HepG2 (cell line): Measurements from ENCODE around the gene ALOX5AP. TPM values are rescaled to one million over a fixed set of nuclear protein-coding genes. Genes with fewer than 3 reads are reported as not detected.

Experiments used
- ATAC-seq: fragments of 200-7000 bp; cut with Tn5 transposase; 3 replicates; pipeline ENCODE4 v1.9.1; 2020; ENCODE audit warnings: mild to moderate bottlenecking, moderate library complexity
- BruUV-seq: library from RNA; stranded (reverse); fragments of 400-500 nt; replicated peaks from 2 replicates; lab custom pipeline; 2021; lab: Mats Ljungman, UMichigan
- CTCF ChIA-PET: fragments of 300-600 bp; formaldehyde crosslinking; extraction: SDS; loops from one replicate; lab custom pipeline; 2021; ENCODE audit warnings: low total read pairs, inconsistent platforms, low intra/inter-chr PET ratio; lab: Yijun Ruan, JAX
- POLR2A ChIA-PET: fragments of 350-600 bp; sonication (Branson Sonifier 250); formaldehyde crosslinking; loops from one replicate; lab custom pipeline; 2020; ENCODE audit warnings: antibody characterized with exemption, inconsistent platforms; lab: Yijun Ruan, JAX
- DNase-seq: peaks from one replicate; pipeline ENCODE4 v3.0.0-alpha.2; 2015; ENCODE audit warnings: low spot score
- FAIRE-seq: peaks from 3 replicates; lab custom pipeline; 2011; peaks lifted over from hg19 to GRCh38; lab: Jason Lieb, UNC
- H2AFZ ChIP-seq: one replicate; pipeline ENCODE4 v1.6.1; 2011; ENCODE audit warnings: low read length, inconsistent platforms
- H3K27ac ChIP-seq: fragments of 300-600 bp; 3 replicates; pipeline ENCODE4 v1.8.0; 2011; ENCODE audit warnings: mixed run types, mild to moderate bottlenecking, mixed read lengths, low read length, inconsistent platforms; ENCODE audit not compliant: insufficient read depth; ENCODE audit errors: extremely low read length
- H3K27me3 ChIP-seq, 2 experiments: fragments of 200-600 bp in 1 of 2; 2 replicates in 1 of 2; 3 replicates in 1 of 2; pipeline versions ENCODE4 v1.6.0 to v1.8.0; 2011; ENCODE audit warnings: low read length in 2 of 2, mild to moderate bottlenecking in 2 of 2, moderate library complexity in 2 of 2, inconsistent platforms in 1 of 2; ENCODE audit not compliant: insufficient read depth in 2 of 2, control insufficient read depth in 1 of 2
- H3K36me3 ChIP-seq, 2 experiments: fragments of 200-600 bp in 1 of 2; replicated peaks in 1 of 2; 2 replicates in 1 of 2; 3 replicates in 1 of 2; pipeline versions ENCODE4 v1.5.1 to v1.8.0; 2011; ENCODE audit warnings: low read length in 2 of 2, inconsistent platforms in 1 of 2; ENCODE audit not compliant: insufficient read depth in 2 of 2, control insufficient read depth in 1 of 2
- H3K4me1 ChIP-seq: 2 replicates; pipeline ENCODE4 v1.5.1; 2012; ENCODE audit warnings: low read length, inconsistent platforms; ENCODE audit not compliant: insufficient read depth
- H3K4me2 ChIP-seq: 2 replicates; pipeline ENCODE4 v1.6.0; 2011; ENCODE audit warnings: low read depth, low read length, inconsistent platforms
- H3K4me3 ChIP-seq, 3 experiments: fragments of 200-600 bp in 1 of 3; sonication (generic), shearing (Covaris generic) in 1 of 3; replicated peaks in 1 of 3; 2 replicates each; pipeline ENCODE4 v1.5.1; 2011 to 2016; ENCODE audit warnings: low read length in 3 of 3, inconsistent platforms in 2 of 3, low read depth in 2 of 3, mild to moderate bottlenecking in 2 of 3, control low read depth in 1 of 3, mixed read lengths in 1 of 3; ENCODE audit not compliant: insufficient read depth in 1 of 3
- H3K79me2 ChIP-seq: one replicate; pipeline ENCODE4 v1.6.1; 2011; ENCODE audit warnings: low read length, inconsistent platforms; ENCODE audit not compliant: insufficient read depth
- H3K9ac ChIP-seq: 2 replicates; pipeline ENCODE4 v1.6.0; 2011; ENCODE audit warnings: mild to moderate bottlenecking, low read depth, low read length, inconsistent platforms; ENCODE audit not compliant: insufficient read depth
- H3K9me3 ChIP-seq: 2 replicates; pipeline ENCODE4 v1.5.1; 2012; ENCODE audit warnings: mild to moderate bottlenecking, low read length
- H4K20me1 ChIP-seq: 2 replicates; pipeline ENCODE4 v1.6.0; 2011; ENCODE audit warnings: inconsistent platforms, mild to moderate bottlenecking, low read length, moderate library complexity; ENCODE audit not compliant: insufficient read depth
- AFF4 ChIP-seq: sonication (generic); formaldehyde crosslinking; IDR thresholded peaks from 2 replicates; pipeline ENCODE4 v1.4.0; 2020; ENCODE audit warnings: missing genetic modification reagents
- ARNT ChIP-seq: fragments of 450-650 bp; IDR thresholded peaks from 2 replicates; pipeline ENCODE4 v1.6.1; 2017
- BRD4 ChIP-seq: sonication (generic); formaldehyde crosslinking; IDR thresholded peaks from 2 replicates; pipeline ENCODE4 v1.4.0; 2020; ENCODE audit warnings: missing genetic modification reagents
- EP300 ChIP-seq, 3 experiments: sonication (generic) in 1 of 3; formaldehyde crosslinking in 1 of 3; IDR thresholded peaks; 2 replicates each; pipeline versions ENCODE4 v1.5.1 to v1.6.1; 2011 to 2020; ENCODE audit warnings: low read depth in 2 of 3, low read length in 2 of 3, borderline replicate concordance in 1 of 3, improper control_type of control experiment in 1 of 3, mild to moderate bottlenecking in 1 of 3, missing genetic modification reagents in 1 of 3, moderate library complexity in 1 of 3
- MTF2 ChIP-seq: sonication (generic); formaldehyde crosslinking; IDR thresholded peaks from 2 replicates; pipeline ENCODE4 v1.5.0; 2020; ENCODE audit warnings: missing genetic modification reagents, borderline replicate concordance
- NCOA5 ChIP-seq: sonication (generic); formaldehyde crosslinking; IDR thresholded peaks from 2 replicates; pipeline ENCODE4 v1.4.0; 2020; ENCODE audit warnings: missing genetic modification reagents
- NFKB2 ChIP-seq: sonication (generic); formaldehyde crosslinking; IDR thresholded peaks from 2 replicates; pipeline ENCODE4 v1.4.0; 2020; ENCODE audit warnings: missing genetic modification reagents, borderline replicate concordance
- NR3C1 ChIP-seq: sonication (generic); formaldehyde crosslinking; IDR thresholded peaks from 2 replicates; pipeline ENCODE4 v1.4.0; 2020; ENCODE audit warnings: missing genetic modification reagents
- ZBTB38 ChIP-seq: sonication (generic); formaldehyde crosslinking; IDR thresholded peaks from 2 replicates; pipeline ENCODE4 v1.5.1; 2020; ENCODE audit warnings: mild to moderate bottlenecking, missing genetic modification reagents
- ZNF451 ChIP-seq: sonication (generic); formaldehyde crosslinking; IDR thresholded peaks from 2 replicates; pipeline ENCODE4 v1.5.0; 2020; ENCODE audit warnings: mild to moderate bottlenecking, missing genetic modification reagents
- ZNF468 ChIP-seq: sonication (generic); formaldehyde crosslinking; IDR thresholded peaks from 2 replicates; pipeline ENCODE4 v1.8.0; 2022; ENCODE audit warnings: mild to moderate bottlenecking, moderate library complexity, missing genetic modification reagents
- ZNF512 ChIP-seq: sonication (generic); formaldehyde crosslinking; IDR thresholded peaks from 2 replicates; pipeline ENCODE4 v1.4.0; 2020; ENCODE audit warnings: mild to moderate bottlenecking, missing genetic modification reagents
- ZSCAN31 ChIP-seq: sonication (generic); formaldehyde crosslinking; IDR thresholded peaks from 2 replicates; pipeline ENCODE4 v1.5.0; 2020; ENCODE audit warnings: low read depth, mild to moderate bottlenecking, missing genetic modification reagents
- WGBS: methylation state at CpG from one replicate; pipeline ENCODE4 v1.1.6; 2017; ENCODE audit warnings: low lambda C conversion rate; 5-methylcytosine and 5-hydroxymethylcytosine counted together
- in situ Hi-C: cut with HindIII; loops from 2 replicates; pipeline ENCODE4 v1.10.0; 2017; ENCODE audit warnings: low pct_unique_long_range_greater_than_20kb; ENCODE audit not compliant: extremely low pct_ligation_motif_present
- intact Hi-C: fragments of 100-400 bp; cut with micrococcal nuclease; formaldehyde crosslinking; loops from one replicate; pipeline ENCODE4 v1.10.0; 2022; ENCODE audit not compliant: unreplicated experiment
- polyA plus RNA-seq, 8 experiments: library from polyadenylated mRNA; depleted of rRNA in 3 of 8; stranded (reverse) in 7 of 8; unstranded in 1 of 8; fragments of >200 nt; fragmentation: Illumina TruSeq in 4 of 8; extraction: Trizol in 4 of 8; gene quantifications; 2 replicates each; pipeline versions ENCODE4 v1.2.1 to v1.2.3, GENCODE V29; 2011 to 2016; ENCODE audit warnings: low read depth in 4 of 8, missing spikeins in 1 of 8, mixed read lengths in 1 of 8; ENCODE audit not compliant: insufficient read depth in 1 of 8
- total RNA-seq, 5 experiments: library from RNA; depleted of rRNA; stranded (reverse); fragments of >200 nt; fragmentation: Illumina TruSeq; extraction: Trizol; gene quantifications; 2 replicates each; pipeline ENCODE4 v1.2.3, GENCODE V29; 2016; ENCODE audit warnings: low read depth in 1 of 5

ALOX5AP gene
- total and polyA plus RNA-seq, 2 of the 13 experiments (the other 11 are each of a cell fraction or from before 2014, with no cell fraction given) = 0.97 to 1.2 TPM

GRCh38 chr13:30719525-30719914 lies 15.8 kb upstream of the ALOX5AP start:
- Histone ChIP-seq H3K27ac (no peak overlapping the region), H3K4me3 (no peak overlapping the region), H3K9ac (no peak overlapping the region), H4K20me1 (no peaks in the 10 kb centered on the region), H3K36me3 (no peaks in the 10 kb centered on the region), H3K27me3 (no peaks in the 10 kb centered on the region), H3K4me2 (no peak overlapping the region), H3K9me3 (no peaks in the 10 kb centered on the region), H3K79me2 (no peaks in the 10 kb centered on the region), H2AFZ (no peak overlapping the region), H3K4me1 (peaks cover 12% of the 10 kb centered on the region)
- DNase-seq (no peak), ATAC-seq (no peak), FAIRE-seq (no peak)
- POLR2A ChIA-PET = no interaction called here
- in situ Hi-C loops (no loop called here), intact Hi-C loops (no loop called here)
- 61% methylated on average over 4 of the region's 4 CpGs for WGBS
- TF ChIP-seq MTF2 (CRISPR knock-in tag) (no peak), ZNF451 (CRISPR knock-in tag) (no peak), NR3C1 (CRISPR knock-in tag) (no peak)
- no TSS peak for BruUV-seq
- CTCF ChIA-PET = no interaction called here

GRCh38 chr13:30720172-30720869 lies 15.0 kb upstream of the ALOX5AP start:
- Histone ChIP-seq H3K9me3 (no peaks in the 10 kb centered on the region), H3K79me2 (no peaks in the 10 kb centered on the region), H3K4me2 (no peak overlapping the region), H3K4me1 (peaks cover 12% of the 10 kb centered on the region), H2AFZ (no peak overlapping the region), H3K9ac (no peak overlapping the region), H3K4me3 (no peak overlapping the region), H3K36me3 (no peaks in the 10 kb centered on the region), H3K27ac (no peak overlapping the region), H3K27me3 (no peaks in the 10 kb centered on the region), H4K20me1 (no peaks in the 10 kb centered on the region)
- 76% methylated on average over 3 of the region's 3 CpGs for WGBS
- no TSS peak for BruUV-seq
- intact Hi-C loops = no loop called here
- in situ Hi-C loops = no loop called here
- ChIA-PET CTCF (no interaction called here), POLR2A (no interaction called here)
- FAIRE-seq = no peak
- DNase-seq = no peak
- no peak for ATAC-seq
- no peak for TF ChIP-seq EP300 (IDR thresholded peaks at IDR 0.05; ENCODE audit: low read depth in 2 of 2, low read length in 2 of 2)
- no peak for TF ChIP-seq EP300 (CRISPR knock-in tag; IDR thresholded peaks at IDR 0.05; ENCODE audit: borderline replicate concordance)
- no peak for TF ChIP-seq AFF4 (CRISPR knock-in tag)
- TF ChIP-seq ZBTB38 (CRISPR knock-in tag) = no peak
- TF ChIP-seq ZNF512 (CRISPR knock-in tag) = no peak
- no peak for TF ChIP-seq NCOA5 (CRISPR knock-in tag)
- no peak for TF ChIP-seq ARNT
- no peak for TF ChIP-seq ZNF468 (CRISPR knock-in tag)
- TF ChIP-seq BRD4 = no peak
- TF ChIP-seq NFKB2 = no peak
- no peak for TF ChIP-seq ZSCAN31 (CRISPR knock-in tag)
